ENCODE data around the gene ZCCHC14. TPM values are rescaled to one million over a fixed set of nuclear protein-coding genes. Genes with fewer than 3 reads are reported as not detected.

ZCCHC14 gene
- total RNA-seq (10 to 100 TPM; 28.9 to 31.1 TPM), polyA plus RNA-seq (1 to 10 TPM; 7.4 to 9.8 TPM)
- long read RNA-seq, donor 1: 0 reads
- long read RNA-seq, donor 2: 0 reads
- long read RNA-seq, donor 3: 0 reads
- long read RNA-seq, donor 4: 0 reads
- long read RNA-seq, donor 5, full-length matches to known transcripts: 2 of 22 reads
- long read RNA-seq, donor 5, partial matches to known transcripts: 20 of 22 reads
- long read RNA-seq, donor 5, other reads (novel, unspliced or antisense): 0 of 22 reads

GRCh38 chr16:87492721-87493607 is at the start of gene ZCCHC14:
TSS of gene ZCCHC14 (minus strand) at chr16:87493024. CDS start at chr16:87492238, 786 bp downstream.
- Histone ChIP-seq H3K9me3 (ENCODE audit: control insufficient read depth in 4 of 4, insufficient read depth in 3 of 4, low read length in 3 of 4) (no peaks in the 10 kb centered on the region), H3K27me3 (ENCODE audit: control insufficient read depth in 3 of 3, insufficient read depth in 3 of 3, low read length in 2 of 3) (no peaks in the 10 kb centered on the region), H3K4me1 (ENCODE audit: control insufficient read depth in 5 of 5, insufficient read depth in 5 of 5, low read length in 5 of 5) (peaks cover 0 to 41% (median 15%) of the 10 kb centered on the region in 5 donors), H3K9ac (ENCODE audit: insufficient read depth in 1 of 2, low read length in 2 of 2) (no peak within 1 kb of the TSS), H3K4me3 (peak within 1 kb of the TSS; percentile 81), H3K27ac (ENCODE audit: low read depth in 1 of 2, low read length in 1 of 2) (peak within 1 kb of the TSS; percentile 42 to 87), H3K36me3 (ENCODE audit: control insufficient read depth in 4 of 4, insufficient read depth in 4 of 4, low read length in 4 of 4) (peaks cover 0 to 6% (median under 1%) of the 10 kb centered on the region in 4 donors)
- DNase-seq (peak; percentile 99 to 100 (median 99)), ATAC-seq (ENCODE audit: insufficient read depth, low FRiP score) (peak; percentile 99)
- 2 to 7% methylated on average over 49 to 119 of the region's 119 CpGs for WGBS, 2 donors
- TF ChIP-seq CTCF (IDR thresholded peaks at IDR 0.05; ENCODE audit: control extremely low read depth, extremely low read depth): no peak

GRCh38 chr16:87541872-87542234 is 49.0 kb upstream of the ZCCHC14 start:
- Histone ChIP-seq H3K9ac (ENCODE audit: insufficient read depth in 1 of 2, low read length in 2 of 2) (no peak overlapping the region), H3K9me3 (ENCODE audit: control insufficient read depth in 4 of 4, insufficient read depth in 3 of 4, low read length in 3 of 4) (peaks cover 0 to 6% (median 2%) of the 10 kb centered on the region in 4 donors), H3K27me3 (ENCODE audit: control insufficient read depth in 3 of 3, insufficient read depth in 3 of 3, low read length in 2 of 3) (peaks cover 0 to 5% (median 0%) of the 10 kb centered on the region in 3 donors), H3K27ac (ENCODE audit: low read depth in 1 of 2, low read length in 1 of 2) (no peak overlapping the region), H3K4me3 (no peak overlapping the region), H3K36me3 (ENCODE audit: control insufficient read depth in 4 of 4, insufficient read depth in 4 of 4, low read length in 4 of 4) (no peaks in the 10 kb centered on the region), H3K4me1 (ENCODE audit: control insufficient read depth in 5 of 5, insufficient read depth in 5 of 5, low read length in 5 of 5) (peaks cover 0 to 10% (median 0%) of the 10 kb centered on the region in 5 donors)
- ATAC-seq (ENCODE audit: insufficient read depth, low FRiP score) (no peak), DNase-seq (peak in 1 of 3 donors; percentile 8)
- 63 to 72% methylated on average over 11 of the region's 11 CpGs for WGBS, 2 donors
- TF ChIP-seq CTCF (IDR thresholded peaks at IDR 0.05; ENCODE audit: control extremely low read depth, extremely low read depth): no peak

DNA sequence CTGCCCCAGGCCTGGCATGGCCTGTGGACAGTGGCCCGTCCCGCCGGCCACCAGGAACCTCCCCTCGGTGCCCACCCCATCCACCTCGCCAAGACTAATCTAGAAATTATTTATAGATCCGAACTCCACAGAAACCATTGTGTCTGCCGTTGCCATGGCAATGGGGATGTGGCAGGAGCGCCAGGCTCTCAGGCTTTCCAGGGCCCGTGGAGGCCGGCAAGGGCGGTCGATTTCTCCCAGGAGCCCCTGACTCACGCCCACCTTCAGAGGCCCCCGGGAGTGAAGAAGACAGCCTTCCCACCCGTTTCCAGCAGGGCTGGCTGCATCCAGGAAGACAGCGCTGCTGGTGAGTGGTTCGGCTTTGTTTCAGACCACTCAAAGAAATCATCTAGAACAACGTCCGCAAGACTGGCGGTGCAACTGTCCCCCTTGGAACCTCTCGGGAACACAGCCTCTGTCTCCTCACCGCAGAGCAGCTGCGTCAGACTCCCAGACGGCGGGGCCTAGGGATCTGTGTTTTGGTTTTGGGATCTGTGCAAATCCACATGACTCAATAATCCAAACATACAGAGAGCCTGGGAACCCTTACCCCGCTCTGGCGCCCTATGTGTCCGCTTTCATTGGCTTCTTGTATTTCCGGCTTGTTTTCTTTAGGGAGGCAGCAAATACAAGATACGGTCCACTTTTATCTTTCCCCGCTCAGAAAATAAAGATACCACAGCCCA is 48.5 kb upstream of the ZCCHC14 start:
- Histone ChIP-seq H3K27ac (ENCODE audit: low read depth in 1 of 2, low read length in 1 of 2) (peak overlapping the region; percentile 39 to 49), H3K27me3 (ENCODE audit: control insufficient read depth in 3 of 3, insufficient read depth in 3 of 3, low read length in 2 of 3) (peaks cover 0 to 5% (median 0%) of the 10 kb centered on the region in 3 donors), H3K4me1 (ENCODE audit: control insufficient read depth in 5 of 5, insufficient read depth in 5 of 5, low read length in 5 of 5) (peaks cover 0 to 10% (median 0%) of the 10 kb centered on the region in 5 donors), H3K9me3 (ENCODE audit: control insufficient read depth in 4 of 4, insufficient read depth in 3 of 4, low read length in 3 of 4) (peaks cover 0 to 6% (median 2%) of the 10 kb centered on the region in 4 donors), H3K9ac (ENCODE audit: insufficient read depth in 1 of 2, low read length in 2 of 2) (peak overlapping the region in 1 of 2 donors; percentile 25), H3K4me3 (no peak overlapping the region), H3K36me3 (ENCODE audit: control insufficient read depth in 4 of 4, insufficient read depth in 4 of 4, low read length in 4 of 4) (no peaks in the 10 kb centered on the region)
- DNase-seq: peak; percentile 62 to 70 (median 63)
- WGBS, 2 donors: 50 to 74% methylated on average over 31 of the region's 31 CpGs
- ATAC-seq (ENCODE audit: insufficient read depth, low FRiP score): no peak
- TF ChIP-seq CTCF (IDR thresholded peaks at IDR 0.05; ENCODE audit: control extremely low read depth, extremely low read depth): no peak

All from lung (tissue), 16 donors.